B cell (primary cell): Measurements from ENCODE around the gene CHAT. TPM values are rescaled to one million over a fixed set of nuclear protein-coding genes. Genes with fewer than 3 reads are reported as not detected.

Source experiments
- ATAC-seq: fragments of 200-7000 bp; cut with Tn5 transposase; one replicate; pipeline ENCODE4 v1.10.0; 2021; ENCODE audit warnings: low read depth, mild to moderate bottlenecking, moderate number of reproducible peaks, moderate library complexity
- CTCF ChIA-PET: fragments of 350-600 bp; sonication (Branson Sonifier 250); formaldehyde crosslinking; loops from one replicate; lab custom pipeline; 2021; ENCODE audit warnings: antibody characterized with exemption, inconsistent platforms; lab: Charles Lee
- POLR2A ChIA-PET: fragments of 350-600 bp; sonication (Branson Sonifier 250); formaldehyde crosslinking; loops from one replicate; lab custom pipeline; 2021; ENCODE audit warnings: antibody characterized with exemption; lab: Charles Lee
- DNase-seq: peaks from one replicate; pipeline ENCODE4 v3.0.0; 2013
- H2AFZ ChIP-seq: 2 replicates; pipeline ENCODE4 v1.6.1; 2012; ENCODE audit warnings: mild to moderate bottlenecking, low read depth, low read length; ENCODE audit not compliant: insufficient read depth, poor library complexity, severe bottlenecking
- H3K27ac ChIP-seq, 2 donors: 1 replicate in 1 of 2; 2 replicates in 1 of 2; pipeline ENCODE4 v1.5.1; 2012 to 2013; ENCODE audit warnings: low read length in 2 of 2, mild to moderate bottlenecking in 2 of 2, moderate library complexity in 1 of 2
- H3K27me3 ChIP-seq, 4 experiments: fragments of 200-600 bp in 1 of 4; sonication (generic) in 1 of 4; replicated peaks in 1 of 4; 1 replicate in 2 of 4; 2 replicates in 2 of 4; pipeline versions ENCODE4 v1.6.1 to v1.7.0; 2013 to 2016; ENCODE audit warnings: low read length in 3 of 4, mild to moderate bottlenecking in 2 of 4, mixed read lengths in 1 of 4, moderate library complexity in 1 of 4; ENCODE audit not compliant: insufficient read depth in 4 of 4, control insufficient read depth in 3 of 4; ENCODE audit errors: control extremely low read depth in 1 of 4
- H3K36me3 ChIP-seq, 2 experiments: replicated peaks in 1 of 2; 1 replicate in 1 of 2; 2 replicates in 1 of 2; pipeline versions ENCODE4 v1.6.1 to v1.7.1; 2013; ENCODE audit warnings: low read length in 1 of 2; ENCODE audit not compliant: insufficient read depth in 2 of 2, control insufficient read depth in 1 of 2; ENCODE audit errors: control extremely low read depth in 1 of 2, extremely low read depth in 1 of 2
- H3K4me1 ChIP-seq, 2 donors: fragments of 200-600 bp in 1 of 2; sonication (generic) in 1 of 2; 1 replicate in 1 of 2; 2 replicates in 1 of 2; pipeline versions ENCODE4 v1.5.1 to v1.6.1; 2013 to 2017; ENCODE audit warnings: low read length in 2 of 2; ENCODE audit not compliant: control insufficient read depth in 2 of 2, insufficient read depth in 2 of 2
- H3K4me2 ChIP-seq: replicated peaks from 2 replicates; pipeline ENCODE3; 2012; ENCODE audit warnings: mild to moderate bottlenecking, low read depth, low read length; ENCODE audit not compliant: poor library complexity, severe bottlenecking
- H3K4me3 ChIP-seq, 5 experiments: fragments of 200-600 bp in 1 of 5; sonication (generic) in 1 of 5; 1 replicate in 3 of 5; 2 replicates in 2 of 5; pipeline versions ENCODE4 v1.5.1 to v1.7.0; 2011 to 2016; ENCODE audit warnings: low read length in 4 of 5, mild to moderate bottlenecking in 4 of 5, low read depth in 2 of 5, control low read depth in 1 of 5, moderate library complexity in 1 of 5; ENCODE audit not compliant: insufficient read depth in 1 of 5; ENCODE audit errors: control extremely low read depth in 1 of 5, extremely low read depth in 1 of 5
- H3K79me2 ChIP-seq: fragments of 200-600 bp; sonication (generic); one replicate; pipeline ENCODE4 v1.6.0; 2016; ENCODE audit warnings: low read length; ENCODE audit not compliant: control insufficient read depth, insufficient read depth
- H3K9ac ChIP-seq: fragments of 200-600 bp; sonication (generic); 2 replicates; pipeline ENCODE4 v1.6.1; 2017; ENCODE audit warnings: mild to moderate bottlenecking, low read length, moderate library complexity
- H3K9me3 ChIP-seq, 3 donors: one replicate each; pipeline versions ENCODE4 v1.6.1 to v1.7.1; 2013; ENCODE audit warnings: low read length in 2 of 3; ENCODE audit not compliant: control insufficient read depth in 2 of 3, insufficient read depth in 1 of 3; ENCODE audit errors: control extremely low read depth in 1 of 3
- H4K20me1 ChIP-seq: 2 replicates; pipeline ENCODE4 v1.6.0; 2012; ENCODE audit warnings: mild to moderate bottlenecking, low read length; ENCODE audit not compliant: insufficient read depth, control insufficient read depth, poor library complexity, severe bottlenecking
- H3K27ac Mint-ChIP-seq: one replicate; pipeline ENCODE4 v1.8.0; 2021; ENCODE audit warnings: mixed read lengths
- H3K27me3 Mint-ChIP-seq: one replicate; pipeline ENCODE4 v1.8.0; 2021; ENCODE audit warnings: mixed read lengths
- H3K4me1 Mint-ChIP-seq: one replicate; pipeline ENCODE4 v1.8.0; 2021; ENCODE audit warnings: mixed read lengths
- H3K4me3 Mint-ChIP-seq: one replicate; pipeline ENCODE4 v1.8.0; 2021; ENCODE audit warnings: mixed read lengths
- H3K9me3 Mint-ChIP-seq: one replicate; pipeline ENCODE4 v1.8.0; 2022; ENCODE audit warnings: mixed read lengths; ENCODE audit not compliant: insufficient read depth
- EZH2 ChIP-seq: IDR thresholded peaks from 2 replicates; pipeline ENCODE4 v1.6.1; 2012; ENCODE audit warnings: borderline replicate concordance, low read depth, mild to moderate bottlenecking, moderate library complexity, low read length; ENCODE audit not compliant: insufficient read depth, poor library complexity, severe bottlenecking
- WGBS: methylation state at CpG from one replicate; pipeline ENCODE4 v1.1.5; 2013; ENCODE audit warnings: missing lambda C conversion rate; ENCODE audit not compliant: insufficient coverage; 5-methylcytosine and 5-hydroxymethylcytosine counted together
- intact Hi-C: fragments of 100-400 bp; cut with micrococcal nuclease; formaldehyde crosslinking; loops from one replicate; pipeline ENCODE4 v1.10.0; 2022
- polyA plus RNA-seq: library from polyadenylated mRNA; depleted of rRNA; stranded (reverse); fragments of >200 nt; gene quantifications from 2 replicates; pipeline ENCODE4 v1.2.3, GENCODE V29; 2012
- total RNA-seq, 2 donors: library from RNA; stranded (reverse); fragments of 120-200 nt in 1 of 2; gene quantifications; 1 replicate in 1 of 2; 2 replicates in 1 of 2; pipeline versions ENCODE4 v1.2.3 to v1.2.4, GENCODE V29; 2013 to 2022
- TF ChIP-seq, protein P1 (sequence below): fragments of 200-600 bp; IDR thresholded peaks from one replicate; pipeline ENCODE4 v1.8.0; 2022; ENCODE audit warnings: antibody characterized with exemption, mild to moderate bottlenecking

The CHAT gene
- total and polyA plus RNA-seq, 2 donors (not counting 1 experiment from before 2014, with no cell fraction given) = not detected

DNA sequence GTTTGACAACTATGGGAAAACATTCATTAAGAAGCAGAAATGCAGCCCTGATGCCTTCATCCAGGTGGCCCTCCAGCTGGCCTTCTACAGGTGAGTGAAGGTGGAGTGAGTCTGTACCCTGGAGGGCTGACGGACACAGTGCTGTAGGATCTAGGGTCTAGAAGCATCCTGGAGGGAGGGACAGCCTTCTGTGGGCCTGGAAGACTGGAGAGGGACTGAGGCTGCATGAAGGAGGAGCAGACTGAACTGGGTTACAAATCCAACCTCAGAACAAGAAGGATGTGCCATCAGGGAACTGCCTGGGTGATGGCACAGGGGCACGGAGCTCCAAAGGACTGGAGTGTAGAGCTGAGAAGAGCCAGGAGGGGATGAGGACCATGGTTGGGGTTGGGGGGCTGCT lies 38.1 kb downstream of the CHAT start:
- Mint-ChIP-seq H3K9me3 (no peaks in the 10 kb centered on the region), H3K27me3 (peaks cover 18% of the 10 kb centered on the region), H3K4me3 (no peak overlapping the region), H3K4me1 (peaks cover 10% of the 10 kb centered on the region), H3K27ac (no peak overlapping the region)
- CTCF ChIA-PET = no interaction called here
- H3K4me2 ChIP-seq = no peak overlapping the region
- POLR2A ChIA-PET = no interaction called here
- intact Hi-C loops = no loop called here
- no peaks in the 10 kb centered on the region for H4K20me1 ChIP-seq
- ATAC-seq = no peak
- no peaks in the 10 kb centered on the region for H3K79me2 ChIP-seq
- TF ChIP-seq, protein P1, sequence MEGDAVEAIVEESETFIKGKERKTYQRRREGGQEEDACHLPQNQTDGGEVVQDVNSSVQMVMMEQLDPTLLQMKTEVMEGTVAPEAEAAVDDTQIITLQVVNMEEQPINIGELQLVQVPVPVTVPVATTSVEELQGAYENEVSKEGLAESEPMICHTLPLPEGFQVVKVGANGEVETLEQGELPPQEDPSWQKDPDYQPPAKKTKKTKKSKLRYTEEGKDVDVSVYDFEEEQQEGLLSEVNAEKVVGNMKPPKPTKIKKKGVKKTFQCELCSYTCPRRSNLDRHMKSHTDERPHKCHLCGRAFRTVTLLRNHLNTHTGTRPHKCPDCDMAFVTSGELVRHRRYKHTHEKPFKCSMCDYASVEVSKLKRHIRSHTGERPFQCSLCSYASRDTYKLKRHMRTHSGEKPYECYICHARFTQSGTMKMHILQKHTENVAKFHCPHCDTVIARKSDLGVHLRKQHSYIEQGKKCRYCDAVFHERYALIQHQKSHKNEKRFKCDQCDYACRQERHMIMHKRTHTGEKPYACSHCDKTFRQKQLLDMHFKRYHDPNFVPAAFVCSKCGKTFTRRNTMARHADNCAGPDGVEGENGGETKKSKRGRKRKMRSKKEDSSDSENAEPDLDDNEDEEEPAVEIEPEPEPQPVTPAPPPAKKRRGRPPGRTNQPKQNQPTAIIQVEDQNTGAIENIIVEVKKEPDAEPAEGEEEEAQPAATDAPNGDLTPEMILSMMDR = no peak
- TF ChIP-seq EZH2 = no peak
- H2AFZ ChIP-seq = no peak overlapping the region
- H3K9ac ChIP-seq = no peak overlapping the region
- no peaks in the 10 kb centered on the region for H3K27me3 ChIP-seq
- peaks cover 0 to 6% of the 10 kb centered on the region in 2 donors for H3K4me1 ChIP-seq
- H3K27ac ChIP-seq = no peak overlapping the region
- H3K4me3 ChIP-seq = no peak overlapping the region
- no peaks in the 10 kb centered on the region for H3K36me3 ChIP-seq
- H3K9me3 ChIP-seq = no peaks in the 10 kb centered on the region
- DNase-seq = no peak
- 100% methylated on average over 1 of the region's 2 CpGs for WGBS

DNA sequence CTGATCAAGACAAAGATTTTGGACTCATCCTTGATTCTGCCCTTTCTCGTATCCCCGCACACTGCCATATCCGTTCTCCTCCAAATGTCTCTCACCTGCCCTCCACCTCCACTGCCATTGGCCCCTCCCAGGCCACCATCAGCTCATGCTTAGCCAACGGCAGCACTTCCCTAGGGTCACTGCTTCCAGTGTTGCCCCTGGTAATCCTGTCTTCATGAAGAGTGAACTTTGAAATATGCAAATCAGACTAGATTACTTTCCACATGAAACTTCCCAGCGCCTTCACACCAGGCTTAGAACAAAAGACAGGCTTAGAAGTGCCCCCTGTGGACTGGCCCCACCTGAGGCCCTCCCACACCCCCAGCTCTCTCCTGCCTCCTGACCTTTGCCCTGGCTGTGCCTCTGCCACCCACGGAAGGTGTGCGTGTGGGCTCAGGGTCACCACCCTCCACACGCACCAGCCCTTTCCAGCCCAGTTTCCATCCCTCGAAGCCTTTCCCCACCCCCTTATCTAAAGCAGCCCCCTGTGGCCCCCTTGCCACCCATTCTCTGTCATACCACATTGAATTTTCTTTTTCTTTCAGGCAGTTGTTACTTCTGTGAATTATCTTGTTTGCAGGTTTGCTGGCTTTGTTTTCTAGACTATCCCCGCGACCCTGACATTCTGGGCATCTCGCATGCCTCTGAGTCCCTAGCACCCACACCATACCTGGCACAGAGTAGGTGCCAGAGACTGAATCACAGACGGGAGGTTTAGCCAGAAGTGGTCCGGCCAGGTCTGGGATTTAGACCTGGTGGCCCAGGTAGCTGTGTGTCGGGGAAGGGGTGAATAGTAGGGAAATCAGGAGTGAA lies 38.8 kb downstream of the CHAT start:
- no peaks in the 10 kb centered on the region for H3K9me3 ChIP-seq
- ATAC-seq (no peak), DNase-seq (no peak)
- no peak for TF ChIP-seq EZH2
- TF ChIP-seq, protein P1 = no peak
- intact Hi-C loops = no loop called here
- no peaks in the 10 kb centered on the region for H3K79me2 ChIP-seq
- no peak overlapping the region for H3K9ac ChIP-seq
- H3K4me1 ChIP-seq = peaks cover 0 to 6% of the 10 kb centered on the region in 2 donors
- no peak overlapping the region for H3K27ac ChIP-seq
- no peak overlapping the region for H3K4me3 ChIP-seq
- no peak overlapping the region for H3K4me3 Mint-ChIP-seq
- ChIA-PET POLR2A (no interaction called here), CTCF (no interaction called here)
- no peak overlapping the region for H3K27ac Mint-ChIP-seq
- H3K4me1 Mint-ChIP-seq = peaks cover 10% of the 10 kb centered on the region
- no peaks in the 10 kb centered on the region for H3K9me3 Mint-ChIP-seq
- no peaks in the 10 kb centered on the region for H3K27me3 ChIP-seq
- no peaks in the 10 kb centered on the region for H3K36me3 ChIP-seq
- peaks cover 18% of the 10 kb centered on the region for H3K27me3 Mint-ChIP-seq
- H4K20me1 ChIP-seq = no peaks in the 10 kb centered on the region
- H2AFZ ChIP-seq = no peak overlapping the region
- no peak overlapping the region for H3K4me2 ChIP-seq
- WGBS = 92% methylated on average over 7 of the region's 15 CpGs
